ENCODE data around the gene RMDN2.

DNA sequence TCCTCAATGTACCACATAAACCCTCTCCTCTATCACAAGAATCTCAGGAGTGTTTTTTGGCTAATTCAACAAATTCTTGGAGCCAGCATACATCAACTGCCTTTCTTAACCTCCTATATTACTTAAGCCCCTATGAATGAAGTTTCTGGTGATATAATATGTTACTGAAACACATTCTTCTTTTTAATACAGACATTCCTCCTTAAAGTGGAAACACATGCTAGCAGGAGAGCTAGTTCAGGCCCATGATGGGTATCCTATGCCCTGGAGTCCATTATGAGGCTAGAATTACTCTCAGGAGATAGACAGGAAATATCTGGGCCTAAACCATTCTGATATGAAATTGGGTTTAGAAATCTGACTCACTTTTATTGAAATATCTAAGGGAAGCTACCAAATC is 26.6 kb upstream of the RMDN2 start:
- TF ChIP-seq, protein P1, sequence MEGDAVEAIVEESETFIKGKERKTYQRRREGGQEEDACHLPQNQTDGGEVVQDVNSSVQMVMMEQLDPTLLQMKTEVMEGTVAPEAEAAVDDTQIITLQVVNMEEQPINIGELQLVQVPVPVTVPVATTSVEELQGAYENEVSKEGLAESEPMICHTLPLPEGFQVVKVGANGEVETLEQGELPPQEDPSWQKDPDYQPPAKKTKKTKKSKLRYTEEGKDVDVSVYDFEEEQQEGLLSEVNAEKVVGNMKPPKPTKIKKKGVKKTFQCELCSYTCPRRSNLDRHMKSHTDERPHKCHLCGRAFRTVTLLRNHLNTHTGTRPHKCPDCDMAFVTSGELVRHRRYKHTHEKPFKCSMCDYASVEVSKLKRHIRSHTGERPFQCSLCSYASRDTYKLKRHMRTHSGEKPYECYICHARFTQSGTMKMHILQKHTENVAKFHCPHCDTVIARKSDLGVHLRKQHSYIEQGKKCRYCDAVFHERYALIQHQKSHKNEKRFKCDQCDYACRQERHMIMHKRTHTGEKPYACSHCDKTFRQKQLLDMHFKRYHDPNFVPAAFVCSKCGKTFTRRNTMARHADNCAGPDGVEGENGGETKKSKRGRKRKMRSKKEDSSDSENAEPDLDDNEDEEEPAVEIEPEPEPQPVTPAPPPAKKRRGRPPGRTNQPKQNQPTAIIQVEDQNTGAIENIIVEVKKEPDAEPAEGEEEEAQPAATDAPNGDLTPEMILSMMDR (IDR thresholded peaks at IDR 0.05; ENCODE audit: insufficient read depth, low read length, poor library complexity, severe bottlenecking), result no peak
- no peak for TF ChIP-seq EZH2phosphoT487 (conservative IDR thresholded peaks at IDR 0.05; ENCODE audit: low read length)
